B cell (primary cell): ENCODE measurements around the gene CEP112. TPM values are rescaled to one million over a fixed set of nuclear protein-coding genes. Genes with fewer than 3 reads are reported as not detected.

Source experiments
- ATAC-seq: fragments of 200-7000 bp; cut with Tn5 transposase; one replicate; pipeline ENCODE4 v1.10.0; 2021; ENCODE audit warnings: low read depth, mild to moderate bottlenecking, moderate number of reproducible peaks, moderate library complexity
- CTCF ChIA-PET: fragments of 350-600 bp; sonication (Branson Sonifier 250); formaldehyde crosslinking; loops from one replicate; lab custom pipeline; 2021; ENCODE audit warnings: antibody characterized with exemption, inconsistent platforms; lab: Charles Lee
- POLR2A ChIA-PET: fragments of 350-600 bp; sonication (Branson Sonifier 250); formaldehyde crosslinking; loops from one replicate; lab custom pipeline; 2021; ENCODE audit warnings: antibody characterized with exemption; lab: Charles Lee
- DNase-seq: peaks from one replicate; pipeline ENCODE4 v3.0.0; 2013
- H2AFZ ChIP-seq: 2 replicates; pipeline ENCODE4 v1.6.1; 2012; ENCODE audit warnings: mild to moderate bottlenecking, low read depth, low read length; ENCODE audit not compliant: insufficient read depth, poor library complexity, severe bottlenecking
- H3K27ac ChIP-seq, 2 donors: 1 replicate in 1 of 2; 2 replicates in 1 of 2; pipeline ENCODE4 v1.5.1; 2012 to 2013; ENCODE audit warnings: low read length in 2 of 2, mild to moderate bottlenecking in 2 of 2, moderate library complexity in 1 of 2
- H3K27me3 ChIP-seq, 4 experiments: fragments of 200-600 bp in 1 of 4; sonication (generic) in 1 of 4; replicated peaks in 1 of 4; 1 replicate in 2 of 4; 2 replicates in 2 of 4; pipeline versions ENCODE4 v1.6.1 to v1.7.0; 2013 to 2016; ENCODE audit warnings: low read length in 3 of 4, mild to moderate bottlenecking in 2 of 4, mixed read lengths in 1 of 4, moderate library complexity in 1 of 4; ENCODE audit not compliant: insufficient read depth in 4 of 4, control insufficient read depth in 3 of 4; ENCODE audit errors: control extremely low read depth in 1 of 4
- H3K36me3 ChIP-seq, 2 experiments: replicated peaks in 1 of 2; 1 replicate in 1 of 2; 2 replicates in 1 of 2; pipeline versions ENCODE4 v1.6.1 to v1.7.1; 2013; ENCODE audit warnings: low read length in 1 of 2; ENCODE audit not compliant: insufficient read depth in 2 of 2, control insufficient read depth in 1 of 2; ENCODE audit errors: control extremely low read depth in 1 of 2, extremely low read depth in 1 of 2
- H3K4me1 ChIP-seq, 2 donors: fragments of 200-600 bp in 1 of 2; sonication (generic) in 1 of 2; 1 replicate in 1 of 2; 2 replicates in 1 of 2; pipeline versions ENCODE4 v1.5.1 to v1.6.1; 2013 to 2017; ENCODE audit warnings: low read length in 2 of 2; ENCODE audit not compliant: control insufficient read depth in 2 of 2, insufficient read depth in 2 of 2
- H3K4me2 ChIP-seq: replicated peaks from 2 replicates; pipeline ENCODE3; 2012; ENCODE audit warnings: mild to moderate bottlenecking, low read depth, low read length; ENCODE audit not compliant: poor library complexity, severe bottlenecking
- H3K4me3 ChIP-seq, 5 experiments: fragments of 200-600 bp in 1 of 5; sonication (generic) in 1 of 5; 1 replicate in 3 of 5; 2 replicates in 2 of 5; pipeline versions ENCODE4 v1.5.1 to v1.7.0; 2011 to 2016; ENCODE audit warnings: low read length in 4 of 5, mild to moderate bottlenecking in 4 of 5, low read depth in 2 of 5, control low read depth in 1 of 5, moderate library complexity in 1 of 5; ENCODE audit not compliant: insufficient read depth in 1 of 5; ENCODE audit errors: control extremely low read depth in 1 of 5, extremely low read depth in 1 of 5
- H3K79me2 ChIP-seq: fragments of 200-600 bp; sonication (generic); one replicate; pipeline ENCODE4 v1.6.0; 2016; ENCODE audit warnings: low read length; ENCODE audit not compliant: control insufficient read depth, insufficient read depth
- H3K9ac ChIP-seq: fragments of 200-600 bp; sonication (generic); 2 replicates; pipeline ENCODE4 v1.6.1; 2017; ENCODE audit warnings: mild to moderate bottlenecking, low read length, moderate library complexity
- H3K9me3 ChIP-seq, 3 donors: one replicate each; pipeline versions ENCODE4 v1.6.1 to v1.7.1; 2013; ENCODE audit warnings: low read length in 2 of 3; ENCODE audit not compliant: control insufficient read depth in 2 of 3, insufficient read depth in 1 of 3; ENCODE audit errors: control extremely low read depth in 1 of 3
- H4K20me1 ChIP-seq: 2 replicates; pipeline ENCODE4 v1.6.0; 2012; ENCODE audit warnings: mild to moderate bottlenecking, low read length; ENCODE audit not compliant: insufficient read depth, control insufficient read depth, poor library complexity, severe bottlenecking
- H3K27ac Mint-ChIP-seq: one replicate; pipeline ENCODE4 v1.8.0; 2021; ENCODE audit warnings: mixed read lengths
- H3K27me3 Mint-ChIP-seq: one replicate; pipeline ENCODE4 v1.8.0; 2021; ENCODE audit warnings: mixed read lengths
- H3K4me1 Mint-ChIP-seq: one replicate; pipeline ENCODE4 v1.8.0; 2021; ENCODE audit warnings: mixed read lengths
- H3K4me3 Mint-ChIP-seq: one replicate; pipeline ENCODE4 v1.8.0; 2021; ENCODE audit warnings: mixed read lengths
- H3K9me3 Mint-ChIP-seq: one replicate; pipeline ENCODE4 v1.8.0; 2022; ENCODE audit warnings: mixed read lengths; ENCODE audit not compliant: insufficient read depth
- CTCF ChIP-seq: fragments of 200-600 bp; IDR thresholded peaks from one replicate; pipeline ENCODE4 v1.8.0; 2022; ENCODE audit warnings: antibody characterized with exemption, mild to moderate bottlenecking
- EZH2 ChIP-seq: IDR thresholded peaks from 2 replicates; pipeline ENCODE4 v1.6.1; 2012; ENCODE audit warnings: borderline replicate concordance, low read depth, mild to moderate bottlenecking, moderate library complexity, low read length; ENCODE audit not compliant: insufficient read depth, poor library complexity, severe bottlenecking
- WGBS: methylation state at CpG from one replicate; pipeline ENCODE4 v1.1.5; 2013; ENCODE audit warnings: missing lambda C conversion rate; ENCODE audit not compliant: insufficient coverage; 5-methylcytosine and 5-hydroxymethylcytosine counted together
- intact Hi-C: fragments of 100-400 bp; cut with micrococcal nuclease; formaldehyde crosslinking; loops from one replicate; pipeline ENCODE4 v1.10.0; 2022
- polyA plus RNA-seq: library from polyadenylated mRNA; depleted of rRNA; stranded (reverse); fragments of >200 nt; gene quantifications from 2 replicates; pipeline ENCODE4 v1.2.3, GENCODE V29; 2012
- total RNA-seq, 2 donors: library from RNA; stranded (reverse); fragments of 120-200 nt in 1 of 2; gene quantifications; 1 replicate in 1 of 2; 2 replicates in 1 of 2; pipeline versions ENCODE4 v1.2.3 to v1.2.4, GENCODE V29; 2013 to 2022

The CEP112 gene
- total and polyA plus RNA-seq, 2 donors (not counting 1 experiment from before 2014, with no cell fraction given), result 0.57 to 4.6 TPM

- peaks cover 35% of the 10 kb centered on the region for H3K27me3 Mint-ChIP-seq
- 74% methylated on average over 3 of the region's 11 CpGs for WGBS
- intact Hi-C loops, result no loop called here
- no peak overlapping the region for H3K4me2 ChIP-seq
- H2AFZ ChIP-seq, result no peak overlapping the region
- no peaks in the 10 kb centered on the region for H3K4me1 ChIP-seq
- no peak for DNase-seq
- H3K36me3 ChIP-seq, result no peaks in the 10 kb centered on the region
- no peak overlapping the region for H3K9ac ChIP-seq
- H3K4me1 Mint-ChIP-seq, result peaks cover 1% of the 10 kb centered on the region
- H3K4me3 ChIP-seq, result no peak overlapping the region
- no peak overlapping the region for H3K27ac ChIP-seq
- peaks cover 0 to 10% (median 0%) of the 10 kb centered on the region in 3 donors for H3K9me3 ChIP-seq
- no peak overlapping the region for H3K4me3 Mint-ChIP-seq
- no peak for ATAC-seq
- TF ChIP-seq CTCF (no peak), EZH2 (no peak)
- ChIA-PET POLR2A (no interaction called here), CTCF (interaction anchor here (0.6 kb wide), 1 partner anchor 25 kb away, joined by 3 read pairs; no protein-coding TSS in a partner anchor)
- H4K20me1 ChIP-seq, result no peaks in the 10 kb centered on the region
- H3K9me3 Mint-ChIP-seq, result no peaks in the 10 kb centered on the region
- H3K27ac Mint-ChIP-seq, result no peak overlapping the region
- H3K27me3 ChIP-seq, result peaks cover 0 to 6% (median 0%) of the 10 kb centered on the region in 4 experiments
- no peaks in the 10 kb centered on the region for H3K79me2 ChIP-seq
Observed at GRCh38 chr17:66221755-66222530, 30.0 kb upstream of the CEP112 start.

GRCh38 chr17:66221343-66221742 is 29.4 kb upstream of the CEP112 start:
- H3K4me3 ChIP-seq, result no peak overlapping the region
- ATAC-seq, result no peak
- no peak for DNase-seq
- CTCF ChIA-PET, result interaction anchor here (0.6 kb wide), 1 partner anchor 25 kb away, joined by 3 read pairs; no protein-coding TSS in a partner anchor
- H2AFZ ChIP-seq, result no peak overlapping the region
- peaks cover 0 to 6% (median 0%) of the 10 kb centered on the region in 4 experiments for H3K27me3 ChIP-seq
- Mint-ChIP-seq H3K9me3 (no peaks in the 10 kb centered on the region), H3K27ac (no peak overlapping the region), H3K4me3 (no peak overlapping the region), H3K27me3 (peaks cover 40% of the 10 kb centered on the region), H3K4me1 (peaks cover 1% of the 10 kb centered on the region)
- no peak for TF ChIP-seq EZH2
- no peak for TF ChIP-seq CTCF
- no peaks in the 10 kb centered on the region for H3K4me1 ChIP-seq
- H3K4me2 ChIP-seq, result no peak overlapping the region
- intact Hi-C loops, result no loop called here
- POLR2A ChIA-PET, result no interaction called here
- H3K9me3 ChIP-seq, result peaks cover 0 to 10% (median 0%) of the 10 kb centered on the region in 3 donors
- H4K20me1 ChIP-seq, result no peaks in the 10 kb centered on the region
- H3K36me3 ChIP-seq, result no peaks in the 10 kb centered on the region
- H3K27ac ChIP-seq, result no peak overlapping the region
- H3K9ac ChIP-seq, result no peak overlapping the region
- no peaks in the 10 kb centered on the region for H3K79me2 ChIP-seq
